ENCODE results near the gene KNSTRN. TPM values are rescaled to one million over a fixed set of nuclear protein-coding genes. Genes with fewer than 3 reads are reported as not detected.

The KNSTRN gene
- total RNA-seq, 1 experiment from 2014 or later = 117 TPM

DNA sequence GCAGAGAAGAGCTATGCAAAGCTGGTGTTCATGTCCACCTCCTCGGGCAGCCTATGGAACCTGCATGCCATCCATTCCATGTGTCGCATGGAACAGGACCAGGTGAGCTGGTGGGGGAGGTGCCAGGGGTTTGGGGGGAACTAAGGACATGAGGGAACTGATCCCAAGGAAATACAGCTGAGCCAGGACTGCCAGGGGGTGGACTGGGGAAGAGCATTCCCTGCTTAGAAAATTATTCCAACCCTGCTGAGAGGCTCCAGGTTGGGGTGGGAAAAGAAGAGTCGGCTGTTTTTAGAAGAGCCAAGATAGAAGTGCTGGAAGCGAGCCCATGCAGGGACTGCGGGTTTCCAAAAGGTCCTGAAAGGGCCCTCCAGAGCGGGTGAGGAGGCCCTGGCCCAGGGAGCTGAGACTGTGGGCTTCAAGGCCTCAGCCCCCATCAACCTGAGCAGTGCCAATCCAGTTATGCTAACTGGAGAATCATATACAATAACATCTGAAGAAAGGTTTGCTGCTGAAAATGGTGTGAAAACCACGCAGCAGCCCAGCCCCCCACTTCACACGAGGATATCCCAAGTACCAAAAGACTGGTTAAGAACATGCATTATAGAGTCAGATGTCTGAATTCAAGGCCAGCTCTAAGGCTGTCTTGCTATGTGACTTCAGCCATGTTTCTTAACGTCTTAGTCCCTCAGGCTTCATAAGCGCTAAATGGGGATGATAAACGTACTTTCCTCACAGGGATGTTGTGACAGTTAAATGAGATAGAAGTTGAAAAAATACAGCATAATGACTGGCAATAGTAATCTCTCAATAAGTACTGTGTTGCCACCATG is 16.7 kb upstream of the KNSTRN start:
- DNase-seq (ENCODE audit: low spot score) = no peak

DNA sequence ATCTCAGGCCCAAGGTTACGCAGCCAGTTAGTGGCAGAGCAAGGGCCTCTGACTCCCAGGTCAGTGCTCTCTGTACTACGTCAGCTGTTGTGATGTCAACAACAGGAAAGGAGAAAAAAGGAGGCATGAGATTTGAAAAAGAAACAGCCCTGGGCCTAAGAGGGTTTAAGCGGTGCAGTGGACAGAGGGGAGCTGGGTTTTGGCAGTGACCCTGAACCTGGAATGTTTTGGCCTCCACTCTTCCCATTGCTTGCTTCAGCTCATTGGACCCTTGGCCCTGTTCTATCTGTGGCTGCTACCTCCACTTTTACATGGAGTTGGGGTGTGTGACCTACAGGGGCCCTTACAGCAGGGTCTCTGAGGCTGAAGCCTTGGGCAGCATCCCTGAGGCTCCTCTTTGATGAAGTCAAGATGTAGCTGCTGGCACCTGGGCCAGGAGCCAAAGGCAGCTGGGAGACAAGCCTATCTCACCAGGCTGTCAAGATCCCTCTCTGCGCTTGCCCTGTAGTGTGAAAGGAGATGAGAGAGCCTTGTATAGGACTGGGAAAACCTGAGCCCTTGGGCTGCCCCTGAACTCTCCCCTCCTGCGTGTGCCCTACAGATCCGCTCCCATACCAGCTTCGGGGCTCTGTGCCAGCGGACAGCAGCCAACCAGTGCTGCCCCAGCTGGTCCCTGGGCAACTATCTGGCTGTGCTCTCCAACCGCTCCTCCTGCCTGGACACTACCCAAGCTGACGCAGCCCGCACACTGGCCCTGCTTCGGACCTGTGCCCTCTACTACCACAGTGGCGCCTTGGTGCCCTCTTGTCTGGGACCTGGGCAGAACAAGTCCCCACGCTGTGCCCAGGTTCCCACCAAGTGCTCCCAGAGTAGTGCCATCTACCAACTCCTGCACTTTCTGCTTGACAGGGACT is 15.8 kb upstream of the KNSTRN start:
- DNase-seq (ENCODE audit: low spot score) = no peak

DNA sequence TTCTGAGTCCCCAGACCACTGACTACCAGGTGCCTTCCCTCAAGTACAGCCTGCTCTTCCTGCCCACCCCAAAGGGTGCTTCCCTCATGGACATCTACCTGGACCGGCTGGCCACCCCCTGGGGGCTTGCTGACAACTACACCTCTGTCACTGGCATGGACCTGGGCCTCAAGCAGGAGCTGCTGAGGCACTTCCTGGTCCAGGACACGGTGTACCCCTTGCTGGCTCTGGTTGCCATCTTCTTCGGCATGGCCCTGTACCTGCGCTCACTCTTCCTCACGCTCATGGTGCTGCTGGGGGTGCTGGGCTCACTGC is 15.2 kb upstream of the KNSTRN start:
- no peak for DNase-seq (ENCODE audit: low spot score)

DNA sequence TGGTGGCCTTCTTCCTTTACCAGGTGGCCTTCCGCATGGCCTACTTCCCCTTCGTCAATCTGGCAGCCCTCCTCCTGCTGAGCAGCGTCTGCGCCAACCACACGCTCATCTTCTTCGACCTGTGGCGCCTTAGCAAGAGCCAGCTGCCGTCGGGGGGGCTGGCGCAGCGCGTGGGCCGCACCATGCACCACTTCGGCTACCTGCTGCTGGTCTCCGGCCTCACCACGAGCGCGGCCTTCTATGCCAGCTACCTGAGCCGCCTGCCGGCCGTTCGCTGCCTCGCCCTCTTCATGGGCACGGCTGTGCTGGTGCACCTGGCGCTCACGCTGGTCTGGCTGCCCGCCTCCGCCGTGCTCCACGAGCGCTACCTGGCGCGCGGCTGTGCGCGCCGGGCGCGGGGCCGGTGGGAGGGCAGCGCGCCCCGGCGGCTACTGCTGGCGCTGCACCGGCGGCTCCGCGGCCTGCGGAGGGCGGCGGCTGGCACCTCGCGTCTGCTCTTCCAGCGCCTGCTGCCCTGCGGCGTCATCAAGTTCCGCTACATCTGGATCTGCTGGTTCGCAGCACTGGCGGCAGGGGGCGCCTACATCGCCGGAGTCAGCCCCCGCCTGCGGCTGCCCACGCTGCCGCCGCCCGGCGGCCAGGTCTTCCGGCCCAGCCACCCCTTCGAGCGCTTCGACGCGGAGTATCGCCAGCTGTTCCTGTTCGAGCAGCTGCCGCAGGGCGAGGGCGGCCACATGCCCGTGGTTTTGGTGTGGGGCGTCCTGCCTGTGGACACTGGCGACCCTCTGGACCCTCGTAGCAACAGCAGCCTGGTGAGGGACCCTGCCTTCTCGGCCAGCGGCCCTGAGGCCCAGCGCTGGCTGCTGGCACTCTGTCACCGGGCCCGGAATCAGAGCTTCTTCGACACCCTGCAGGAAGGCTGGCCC is 14.6 kb upstream of the KNSTRN start:
- no peak for DNase-seq (ENCODE audit: low spot score)

DNA sequence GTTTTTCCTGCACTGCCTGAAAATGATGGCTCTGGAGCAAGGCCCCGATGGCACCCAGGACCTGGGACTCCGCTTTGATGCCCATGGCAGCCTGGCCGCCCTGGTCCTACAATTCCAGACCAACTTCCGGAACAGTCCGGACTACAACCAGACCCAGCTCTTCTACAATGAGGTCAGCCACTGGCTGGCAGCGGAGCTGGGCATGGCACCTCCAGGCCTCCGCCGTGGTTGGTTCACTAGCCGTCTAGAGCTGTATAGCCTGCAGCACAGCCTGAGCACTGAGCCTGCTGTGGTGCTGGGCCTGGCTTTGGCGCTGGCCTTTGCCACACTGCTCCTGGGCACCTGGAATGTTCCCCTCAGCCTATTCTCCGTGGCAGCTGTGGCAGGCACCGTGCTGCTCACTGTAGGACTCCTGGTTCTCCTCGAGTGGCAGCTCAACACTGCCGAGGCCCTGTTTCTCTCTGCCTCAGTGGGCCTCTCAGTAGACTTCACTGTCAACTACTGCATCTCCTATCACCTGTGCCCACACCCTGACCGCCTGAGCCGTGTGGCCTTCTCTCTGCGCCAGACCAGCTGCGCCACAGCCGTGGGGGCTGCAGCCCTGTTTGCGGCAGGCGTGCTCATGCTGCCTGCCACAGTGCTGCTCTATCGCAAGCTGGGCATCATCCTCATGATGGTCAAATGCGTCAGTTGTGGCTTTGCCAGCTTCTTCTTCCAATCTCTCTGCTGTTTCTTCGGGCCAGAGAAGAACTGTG is 13.6 kb upstream of the KNSTRN start:
- DNase-seq (ENCODE audit: low spot score) = no peak

DNA sequence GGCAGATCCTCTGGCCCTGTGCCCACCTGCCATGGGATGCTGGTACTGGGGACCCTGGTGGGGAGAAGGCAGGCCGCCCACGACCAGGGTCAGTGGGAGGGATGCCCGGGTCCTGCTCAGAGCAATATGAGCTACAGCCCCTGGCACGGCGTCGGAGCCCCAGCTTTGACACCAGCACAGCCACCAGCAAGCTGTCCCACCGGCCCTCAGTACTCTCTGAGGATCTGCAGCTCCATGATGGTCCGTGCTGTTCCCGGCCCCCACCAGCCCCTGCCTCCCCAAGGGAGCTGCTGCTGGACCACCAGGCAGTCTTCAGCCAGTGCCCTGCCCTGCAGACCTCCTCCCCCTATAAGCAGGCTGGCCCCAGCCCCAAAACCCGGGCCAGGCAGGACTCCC is 13.0 kb upstream of the KNSTRN start:
- DNase-seq (ENCODE audit: low spot score) = no peak

DNA sequence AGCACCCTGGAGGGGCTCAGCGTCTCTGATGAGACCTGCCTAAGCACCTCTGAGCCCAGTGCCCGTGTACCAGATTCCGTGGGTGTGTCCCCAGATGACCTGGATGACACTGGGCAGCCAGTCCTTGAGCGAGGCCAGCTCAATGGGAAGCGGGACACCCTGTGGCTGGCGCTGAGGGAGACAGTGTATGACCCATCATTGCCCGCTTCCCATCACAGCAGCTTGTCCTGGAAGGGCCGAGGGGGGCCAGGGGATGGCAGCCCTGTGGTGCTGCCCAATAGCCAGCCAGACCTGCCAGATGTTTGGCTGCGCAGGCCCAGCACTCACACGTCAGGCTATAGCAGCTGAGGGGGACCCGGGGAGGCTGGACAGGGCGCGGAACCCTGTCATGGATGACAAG is 12.6 kb upstream of the KNSTRN start:
- DNase-seq (ENCODE audit: low spot score) = no peak

DNA sequence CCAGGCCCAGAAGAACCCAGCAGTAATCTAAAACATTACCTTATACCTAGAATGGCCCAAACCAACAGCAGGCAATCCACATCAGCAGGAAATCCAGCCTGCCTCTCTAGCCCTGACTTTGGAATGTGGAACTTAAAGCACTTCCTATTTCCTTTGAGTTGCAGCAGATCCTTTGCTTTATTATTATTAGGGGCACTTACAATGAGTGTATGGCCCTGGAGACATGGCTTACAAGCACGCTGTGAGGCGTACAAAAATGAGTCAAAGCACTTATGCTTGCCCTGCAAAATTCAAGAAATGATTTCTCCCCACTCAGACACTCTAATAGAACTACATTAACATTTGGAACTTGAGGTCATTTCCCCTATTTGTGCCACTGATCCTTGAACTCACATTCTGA is 9.5 kb upstream of the KNSTRN start:
- no peak for DNase-seq (ENCODE audit: low spot score)

DNA sequence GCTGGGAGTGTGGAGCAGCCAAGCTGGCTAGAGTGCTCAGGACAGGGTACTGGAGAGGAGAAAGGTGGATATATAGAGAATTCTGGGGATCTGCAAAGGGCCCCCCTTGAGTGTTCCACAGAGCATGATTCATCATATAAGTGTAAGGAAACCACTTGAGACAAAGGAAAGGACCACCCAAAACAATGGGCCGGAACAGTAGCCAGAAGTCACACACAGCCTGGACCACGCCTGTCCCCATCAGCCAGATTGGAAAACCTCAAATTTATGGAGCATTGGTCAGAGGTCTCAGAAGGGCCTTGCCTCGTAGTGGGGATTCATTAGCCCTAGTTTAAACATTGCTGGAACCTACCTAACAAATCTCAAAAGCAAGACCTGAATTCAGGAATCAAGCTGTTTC is 4.9 kb upstream of the KNSTRN start:
- no peak for DNase-seq (ENCODE audit: low spot score)

DNA sequence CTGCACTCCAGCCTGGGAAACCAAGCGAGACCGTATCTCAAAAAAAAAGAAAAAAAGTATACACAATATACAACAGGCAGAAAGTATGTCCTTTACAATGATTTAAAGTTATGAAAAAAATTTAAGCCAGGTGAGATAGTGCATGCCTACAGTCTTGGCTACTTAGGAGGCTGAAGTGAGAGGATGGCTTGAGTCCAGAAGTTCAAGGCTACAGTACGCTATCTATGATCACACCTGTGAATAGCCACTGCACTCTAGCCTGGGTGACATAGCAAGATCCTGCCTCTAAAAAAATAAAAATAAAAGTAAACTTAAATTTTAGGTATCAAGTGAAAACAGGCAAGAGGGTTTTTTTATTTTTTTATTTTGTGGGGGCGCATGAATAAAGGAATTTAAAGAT is 3.1 kb upstream of the KNSTRN start:
- no peak for DNase-seq (ENCODE audit: low spot score)

DNA sequence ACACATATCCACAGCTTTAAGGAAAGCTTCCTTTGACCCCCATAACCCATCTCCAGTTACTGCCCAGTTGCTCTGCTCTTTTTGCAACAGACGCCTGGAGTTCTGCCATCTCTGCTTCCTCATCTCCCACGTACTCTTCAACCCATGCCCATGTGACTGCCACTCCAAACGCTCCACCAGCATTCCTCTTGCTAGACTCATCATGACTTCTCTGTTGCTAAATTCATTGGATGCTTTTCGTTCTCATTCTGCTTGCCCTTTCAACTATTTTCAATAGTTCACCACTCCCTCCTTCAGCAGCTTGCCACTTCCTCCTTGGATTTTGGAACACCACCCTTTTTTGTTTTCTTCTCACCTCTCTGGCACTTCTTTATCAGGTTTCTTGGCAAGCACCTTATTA is 2.7 kb upstream of the KNSTRN start:
- DNase-seq (ENCODE audit: low spot score) = peak; percentile 95

DNA sequence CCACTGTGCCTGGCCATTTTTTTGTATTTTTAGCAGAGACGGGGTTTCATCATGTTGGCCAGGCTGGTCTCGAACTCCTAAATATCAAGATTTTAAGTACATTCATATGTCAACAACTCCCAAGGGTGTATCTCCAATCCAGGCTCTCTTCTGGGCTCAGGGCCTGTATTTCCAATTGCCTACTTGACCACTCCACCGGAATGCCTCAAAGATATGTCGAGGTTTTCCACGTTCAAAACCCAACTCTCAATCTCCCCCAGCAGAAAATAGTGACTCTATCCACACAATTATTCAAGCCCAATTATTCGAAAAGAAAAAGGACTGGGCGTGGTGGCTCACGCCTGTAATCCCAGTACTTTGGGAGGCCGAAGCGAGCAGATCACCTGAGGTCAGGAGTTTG is 1.9 kb upstream of the KNSTRN start:
- DNase-seq (ENCODE audit: low spot score) = no peak

DNA sequence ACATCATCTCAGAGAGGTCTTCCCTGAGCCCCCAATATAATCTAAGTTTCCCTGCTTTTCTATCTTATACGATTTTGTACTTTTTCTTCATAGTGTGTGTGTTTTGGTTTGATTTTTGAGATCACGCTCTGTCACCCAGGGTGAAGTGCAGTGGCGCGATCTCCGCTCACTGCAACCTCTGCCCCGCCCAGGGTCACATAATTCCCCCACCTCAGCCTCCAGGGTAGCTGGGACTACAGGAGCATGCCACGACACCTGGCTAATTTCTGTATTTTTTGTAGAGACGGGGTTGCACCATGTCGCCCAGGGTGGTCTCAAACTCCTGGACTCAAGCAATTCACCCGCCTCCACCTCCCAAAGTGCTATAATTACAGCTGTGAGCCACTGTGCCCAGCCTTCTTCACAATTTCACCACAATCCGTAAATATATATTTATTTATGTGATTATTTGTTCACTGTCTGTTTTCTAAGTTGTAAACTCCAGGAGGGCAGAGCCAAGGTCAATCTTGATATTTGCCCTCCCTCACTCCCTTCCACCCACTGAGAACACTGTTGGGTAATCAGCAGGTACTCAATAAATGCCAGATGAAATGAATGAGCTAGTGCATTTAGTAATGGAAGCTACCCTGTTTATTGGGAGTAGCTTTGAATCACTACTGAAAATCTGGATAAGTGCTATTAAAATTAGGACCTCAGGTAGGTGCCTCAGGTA is 547 bp upstream of the KNSTRN start:
- no peak for DNase-seq (ENCODE audit: low spot score)

DNA sequence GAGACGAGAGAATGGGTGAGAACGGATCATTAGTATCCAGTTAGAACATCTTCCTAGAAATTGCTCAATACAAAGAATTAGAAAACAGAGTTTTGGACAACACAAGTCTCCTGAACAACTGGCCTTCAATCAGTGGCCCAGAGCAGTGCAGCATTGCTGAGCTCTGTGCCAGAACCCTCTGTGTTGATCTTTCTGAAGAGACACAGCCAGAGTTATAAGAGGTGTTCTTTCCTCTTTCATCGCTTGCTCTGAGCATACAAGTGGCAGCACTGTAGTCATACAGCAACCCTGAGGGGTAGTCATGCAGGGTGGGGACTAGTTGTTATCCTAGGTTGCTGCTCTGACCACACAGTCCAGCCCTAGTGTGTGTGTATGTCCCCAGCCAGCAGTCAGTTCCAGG is 4.0 kb downstream of the KNSTRN start:
- no peak for DNase-seq (ENCODE audit: low spot score)

DNA sequence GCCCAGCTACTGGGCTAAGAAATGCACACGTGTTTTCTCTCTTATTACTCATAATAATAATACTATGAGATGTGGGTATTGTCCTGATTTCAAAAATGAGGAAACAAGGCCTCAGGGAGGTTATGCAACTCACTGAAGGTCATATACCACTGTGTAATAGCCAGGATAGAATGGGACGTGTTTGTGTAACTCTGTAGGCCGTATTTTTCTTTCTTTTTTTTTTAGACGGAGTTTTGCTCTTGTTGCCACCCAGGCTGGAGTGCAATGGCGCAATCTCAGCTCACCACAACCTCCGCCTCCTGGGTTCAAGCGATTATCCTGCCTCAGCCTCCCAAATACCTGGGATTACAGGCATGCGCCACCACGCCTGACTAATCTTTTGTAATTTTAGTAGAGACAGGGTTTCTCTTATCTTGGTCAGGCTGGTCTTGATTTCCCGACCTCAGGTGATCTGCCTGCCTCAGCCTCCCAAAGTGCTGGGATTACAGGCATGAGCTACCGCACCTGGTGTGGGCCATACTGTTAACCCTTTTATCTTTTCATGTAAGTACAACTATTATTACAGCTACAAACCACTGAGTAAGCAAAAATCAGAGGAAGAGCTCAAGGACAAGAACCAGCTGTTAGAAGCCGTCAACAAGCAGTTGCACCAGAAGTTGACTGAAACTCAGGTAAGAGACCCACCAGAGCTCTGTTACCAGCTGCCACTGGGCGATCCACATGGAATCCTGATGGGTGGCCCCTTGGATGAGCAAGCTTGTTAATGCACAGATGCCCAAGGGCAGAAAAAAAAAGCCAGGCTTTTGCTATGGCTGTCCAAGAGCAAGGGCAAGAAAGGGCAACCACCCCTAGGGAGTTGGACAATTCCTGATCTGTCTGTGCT is 6.7 kb downstream of the KNSTRN start:
- DNase-seq (ENCODE audit: low spot score) = no peak

DNA sequence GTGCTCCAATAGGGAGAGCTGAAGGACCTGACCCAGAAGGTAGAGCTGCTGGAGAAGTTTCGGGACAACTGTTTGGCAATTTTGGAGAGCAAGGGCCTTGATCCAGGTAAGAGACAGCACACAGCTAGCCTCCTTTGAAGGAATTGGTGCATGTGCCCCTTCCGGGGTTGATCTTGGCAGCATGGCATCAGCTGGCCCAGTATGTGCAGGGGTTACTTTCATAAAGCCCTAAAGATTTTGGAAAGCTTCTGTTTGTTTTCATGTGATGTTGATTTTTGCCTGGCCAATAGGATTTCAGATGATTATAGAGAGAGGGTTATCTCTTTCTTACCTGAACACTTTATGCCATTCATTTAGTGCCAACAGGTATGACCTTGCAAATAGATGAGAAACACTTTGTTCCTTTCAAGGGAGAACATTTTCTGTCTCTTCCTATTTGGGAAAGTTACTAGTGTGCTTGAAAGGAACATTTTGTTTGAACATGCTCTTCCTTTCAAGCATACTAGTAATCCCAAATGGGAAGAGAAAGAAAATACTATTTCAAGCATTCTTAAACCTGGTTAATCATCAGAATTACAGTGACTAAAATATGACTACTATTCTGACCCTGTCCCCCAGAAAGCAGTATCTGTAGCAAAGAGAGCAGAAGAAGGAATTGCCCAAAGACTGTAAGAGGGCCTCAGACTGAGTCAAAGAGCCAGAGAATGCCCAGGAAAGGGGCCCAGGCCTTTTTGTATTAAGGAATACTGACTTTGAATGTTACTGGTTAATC is 7.5 kb downstream of the KNSTRN start:
- DNase-seq (ENCODE audit: low spot score) = no peak

DNA sequence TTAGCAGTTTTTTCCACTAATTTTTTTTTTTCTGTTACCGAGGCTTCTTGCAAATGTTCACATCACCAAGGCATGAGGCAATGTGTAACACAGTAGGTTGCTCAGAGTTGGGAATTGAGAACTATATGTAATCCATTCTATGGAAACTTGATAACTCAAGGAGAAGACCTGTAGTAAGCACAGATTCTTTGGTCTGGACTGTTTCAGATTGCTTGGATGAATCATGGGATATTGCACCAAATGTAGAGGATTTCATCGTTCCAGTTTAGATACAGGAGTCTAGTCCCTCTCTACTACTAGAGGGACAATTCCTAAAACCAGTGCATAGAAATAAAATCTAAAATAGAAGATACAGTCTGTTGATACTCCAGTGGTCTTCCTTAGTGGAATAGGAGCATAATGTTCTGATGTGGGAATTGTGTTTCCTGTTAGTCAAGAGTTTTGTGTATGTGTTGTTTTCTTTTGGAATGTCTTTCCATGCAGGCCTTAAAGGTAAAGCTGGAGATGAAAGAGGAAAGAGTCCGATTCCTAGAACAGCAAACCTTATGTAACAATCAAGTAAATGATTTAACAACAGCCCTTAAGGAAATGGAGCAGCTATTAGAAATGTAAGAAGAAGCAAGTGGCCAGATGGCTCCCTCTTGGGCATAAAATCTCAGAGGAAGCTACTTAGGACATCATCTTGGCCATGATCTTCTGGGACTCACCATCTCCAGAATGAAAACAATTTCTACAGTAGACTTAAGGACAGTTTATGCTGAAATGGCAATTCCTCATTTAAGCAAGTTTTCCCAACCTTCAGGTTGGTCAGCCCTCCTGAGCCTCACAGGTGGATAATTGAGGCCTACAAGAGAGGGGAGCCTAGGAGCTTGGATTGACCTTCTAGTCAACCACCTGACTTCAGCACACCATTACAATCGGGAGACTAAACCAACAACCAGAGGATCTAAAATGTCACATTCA is 10.7 kb downstream of the KNSTRN start:
- DNase-seq (ENCODE audit: low spot score) = no peak
